Activated gamma-delta T cell treated with anti-CD3 and anti-CD28 coated beads, Interleukin-2, amount 50 U/mL, for 16 hours (primary cell): ENCODE data around the gene DRC3.
"Not testable (repeated sequence)": the region's sequence is repeated elsewhere in the genome, so short reads cannot be mapped to it uniquely, and the experiment has no call there.

ENCODE experiments used
- DNase-seq: peaks from one replicate; pipeline ENCODE4 v3.0.0-alpha.2; 2020; ENCODE audit warnings: low read depth

Gene DRC3

DNA sequence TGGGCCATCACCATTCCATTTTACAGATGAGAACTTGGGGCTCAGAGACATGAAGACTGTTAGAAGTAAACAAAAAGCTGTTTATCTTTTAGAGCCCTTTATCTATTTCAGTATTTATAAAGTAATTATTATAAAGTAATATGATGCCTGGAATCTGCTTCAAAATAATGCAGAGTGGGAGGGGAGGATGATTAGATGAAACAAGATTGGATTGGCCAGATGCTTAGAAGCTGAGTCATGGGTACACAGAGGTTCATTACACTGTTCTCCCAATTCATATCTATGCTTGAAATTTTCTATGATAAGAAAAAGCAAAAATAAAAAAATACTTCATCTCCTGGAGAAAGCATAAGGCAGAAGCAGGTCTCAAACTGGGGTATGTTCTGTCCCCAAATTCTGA lies 29.8 kb upstream of the DRC3 start:
- no peak for DNase-seq

DNA sequence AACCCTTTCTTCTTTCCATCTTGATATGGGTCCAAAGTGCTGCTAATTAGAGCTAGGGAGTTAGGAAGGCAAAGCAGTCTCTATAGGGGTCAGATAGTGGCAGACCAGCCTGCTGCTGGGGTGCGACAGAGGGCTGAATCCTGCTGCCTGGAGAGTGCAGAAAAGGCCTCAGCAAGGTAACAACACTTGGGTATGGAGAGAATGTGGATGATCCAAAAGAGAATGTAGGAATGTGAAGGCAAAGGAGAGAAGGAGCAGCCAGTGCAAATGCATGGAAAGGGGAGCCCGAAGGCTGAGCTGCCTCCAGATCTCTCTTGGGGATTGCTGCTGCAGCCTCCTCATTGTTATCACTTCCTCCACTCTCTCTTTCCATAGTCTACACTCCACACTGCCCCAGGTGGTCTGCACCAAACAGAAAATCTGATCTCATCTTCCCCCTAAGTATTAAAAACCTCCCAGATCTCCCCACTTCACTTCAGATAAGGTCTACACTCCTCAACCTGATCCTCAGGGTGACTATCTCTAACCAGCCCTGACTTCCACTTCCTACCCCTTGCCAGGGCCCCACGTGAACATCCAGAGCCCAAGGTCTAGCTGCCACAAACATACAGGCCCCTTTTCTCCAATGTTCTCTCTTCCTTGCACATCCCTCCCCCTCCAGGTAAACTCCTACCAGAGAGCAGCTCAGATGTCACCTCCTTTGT lies 29.2 kb upstream of the DRC3 start:
- no peak for DNase-seq

DNA sequence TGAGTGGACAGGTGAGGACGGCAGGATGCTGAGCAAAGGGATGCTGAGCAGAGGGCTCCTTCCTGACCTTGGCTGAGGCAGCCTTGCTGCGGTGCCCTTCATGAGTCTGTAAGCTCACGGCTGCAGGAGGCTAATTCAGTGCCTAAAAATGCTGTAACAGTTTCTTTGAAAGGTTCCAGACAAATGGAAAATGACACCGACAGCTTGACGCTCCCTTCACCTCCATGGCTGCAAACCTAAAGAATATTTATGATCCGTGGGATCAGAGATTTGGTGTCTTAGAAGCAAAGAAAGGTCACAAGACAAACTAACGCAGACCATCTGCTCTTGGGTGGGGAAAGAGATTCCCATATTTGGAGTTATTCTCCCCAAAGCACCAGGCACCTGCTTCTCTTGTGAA lies 28.4 kb upstream of the DRC3 start:
- no peak for DNase-seq

DNA sequence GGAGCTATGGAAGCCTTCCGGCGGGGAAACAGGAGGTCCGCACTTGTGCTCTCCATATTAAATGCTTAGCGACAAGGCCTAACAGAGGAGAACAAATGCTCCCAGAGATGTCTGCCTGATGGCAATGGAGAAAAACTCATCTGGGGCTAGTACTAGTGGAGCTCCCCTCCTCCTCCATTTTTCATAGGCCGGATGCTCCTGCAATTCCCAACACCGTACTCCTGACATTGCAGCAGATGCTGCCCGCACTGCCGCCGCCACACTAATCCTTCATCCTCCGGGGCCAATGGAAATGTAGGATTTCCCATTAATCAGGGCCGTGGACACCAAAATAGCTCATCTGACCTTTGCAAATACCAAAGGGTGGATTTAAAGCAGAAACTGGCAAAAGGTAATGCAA lies 27.9 kb upstream of the DRC3 start:
- DNase-seq = no peak

DNA sequence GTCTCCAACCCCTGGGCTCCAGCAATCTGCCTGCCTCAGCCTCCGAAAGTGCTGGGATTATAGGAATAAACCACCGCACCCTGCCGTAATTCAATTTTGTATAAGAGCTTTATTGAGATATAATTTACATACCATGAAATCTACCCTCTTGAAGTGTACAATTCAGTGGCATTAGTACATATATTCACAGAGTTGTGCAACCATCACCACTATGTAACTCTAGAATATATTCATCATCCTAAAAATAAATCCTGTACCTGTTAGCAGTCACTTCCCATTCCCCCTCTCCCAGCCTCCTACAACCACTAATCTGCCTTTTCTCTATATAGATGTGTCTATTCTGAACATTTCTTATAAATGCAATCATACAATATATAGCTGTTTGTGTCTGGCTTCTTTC lies 26.6 kb upstream of the DRC3 start:
- no peak for DNase-seq

DNA sequence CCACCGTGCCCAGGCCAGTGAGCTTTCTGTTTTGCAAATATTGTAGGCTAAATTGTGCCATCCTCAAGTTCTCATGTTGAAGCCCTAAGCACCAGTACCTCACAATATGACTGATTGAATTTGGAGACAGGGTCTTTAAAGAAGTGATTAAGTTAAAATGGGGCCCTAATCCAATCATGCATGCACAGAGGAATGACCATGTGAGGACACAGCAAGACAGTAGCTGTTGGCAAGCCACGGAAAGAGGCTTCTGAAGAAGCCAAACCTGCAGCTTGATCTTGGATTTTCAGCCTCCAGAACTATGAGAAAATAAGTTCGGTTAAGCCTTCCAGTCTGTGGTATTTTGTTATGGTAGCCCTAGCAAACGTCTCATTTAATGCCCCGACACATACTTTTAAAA lies 25.4 kb upstream of the DRC3 start:
- no peak for DNase-seq

DNA sequence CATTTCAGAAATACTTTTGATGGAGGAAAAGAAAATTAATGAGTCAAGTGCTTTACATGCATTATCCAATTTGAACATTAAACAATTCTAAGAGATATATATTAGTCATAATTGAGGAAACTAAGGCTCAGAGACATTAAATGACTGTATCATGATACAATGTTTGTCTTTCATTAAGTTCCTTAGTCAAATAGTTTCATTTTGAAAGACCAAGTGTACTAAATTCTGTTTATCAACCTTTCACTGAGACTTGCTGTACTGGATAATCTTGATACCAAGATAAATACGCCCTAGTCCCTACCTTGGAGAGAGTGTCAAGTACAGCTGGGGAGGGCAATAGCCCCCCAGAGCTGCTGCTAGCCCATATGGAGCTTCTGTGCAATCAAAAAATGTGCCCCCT lies 24.7 kb upstream of the DRC3 start:
- DNase-seq = no peak

DNA sequence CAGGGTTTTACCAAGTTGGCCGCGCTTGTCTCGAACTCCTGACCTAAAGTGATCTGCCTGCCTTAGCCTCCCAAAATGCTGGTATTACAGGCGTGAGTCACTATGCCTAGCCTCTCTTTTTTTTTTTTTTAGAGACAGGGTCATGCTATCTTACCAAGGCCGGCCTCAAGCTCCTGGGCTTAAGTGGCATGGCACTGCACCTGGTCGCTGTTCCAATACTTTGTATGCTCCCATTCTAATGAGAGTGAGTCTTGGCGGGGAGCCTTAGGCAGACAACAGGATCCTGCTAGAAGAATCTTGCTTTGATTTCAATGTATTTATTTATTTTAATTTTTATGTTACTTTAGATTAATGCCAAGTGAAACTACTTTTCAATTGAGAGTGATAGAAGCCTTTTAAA lies 22.3 kb upstream of the DRC3 start:
- no peak for DNase-seq

DNA sequence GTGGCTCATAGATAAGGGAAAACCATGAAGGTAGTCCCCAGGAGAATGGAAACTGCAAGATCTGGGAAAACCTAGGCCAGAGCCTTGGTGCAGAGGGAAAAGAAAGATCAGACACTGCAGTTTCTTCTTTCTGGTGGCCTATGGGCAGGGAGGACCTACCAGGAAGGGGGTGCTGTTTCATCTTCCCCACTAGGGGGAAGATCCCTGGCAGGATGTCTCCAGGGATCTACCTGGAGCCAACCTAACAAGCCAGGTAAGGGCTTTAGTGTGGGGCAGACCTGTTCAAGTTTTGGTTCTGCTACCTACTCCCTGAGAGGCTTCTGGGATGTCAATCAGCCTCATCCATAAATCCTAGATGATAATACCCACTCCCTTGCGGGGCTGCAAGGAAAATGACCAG lies 21.9 kb upstream of the DRC3 start:
- no peak for DNase-seq

DNA sequence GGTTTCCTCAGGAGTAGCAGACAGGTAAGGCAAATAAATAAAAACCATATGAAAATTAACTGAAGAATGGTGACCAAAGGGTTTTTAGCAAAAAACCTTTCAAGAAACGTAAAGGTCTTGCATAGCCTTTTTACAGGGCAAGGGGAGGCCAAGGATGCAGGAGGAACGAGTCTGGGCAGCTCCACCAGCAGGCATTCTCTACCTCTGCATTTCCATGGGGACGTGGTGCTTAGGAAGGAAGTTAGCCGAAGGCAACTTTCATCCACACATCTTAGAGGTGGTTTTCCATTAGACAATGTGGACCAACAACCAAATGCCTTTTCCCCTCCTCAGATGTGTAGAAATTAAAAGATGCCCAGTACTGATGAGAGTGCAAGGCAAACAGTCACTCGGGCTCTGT lies 21.1 kb upstream of the DRC3 start:
- DNase-seq = no peak

DNA sequence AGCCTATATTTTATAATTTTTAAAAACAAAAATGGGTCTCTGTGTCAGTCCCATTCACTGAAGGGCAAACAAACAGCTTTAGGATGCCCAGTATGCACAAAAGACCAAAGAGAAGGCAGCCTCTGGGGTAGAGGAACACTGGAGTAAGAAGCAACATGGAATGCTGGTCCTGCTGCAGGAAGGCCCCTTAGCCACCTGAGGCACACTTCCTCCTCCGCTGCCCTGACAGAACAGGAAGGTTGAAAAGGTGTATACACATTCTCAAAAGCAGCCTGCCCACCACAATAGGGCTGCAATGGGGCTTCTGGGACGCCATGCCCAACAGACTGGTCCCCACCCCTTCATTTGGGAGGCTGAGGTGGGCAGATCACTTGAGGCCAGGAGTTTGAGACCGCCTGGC lies 20.0 kb upstream of the DRC3 start:
- DNase-seq = no peak

DNA sequence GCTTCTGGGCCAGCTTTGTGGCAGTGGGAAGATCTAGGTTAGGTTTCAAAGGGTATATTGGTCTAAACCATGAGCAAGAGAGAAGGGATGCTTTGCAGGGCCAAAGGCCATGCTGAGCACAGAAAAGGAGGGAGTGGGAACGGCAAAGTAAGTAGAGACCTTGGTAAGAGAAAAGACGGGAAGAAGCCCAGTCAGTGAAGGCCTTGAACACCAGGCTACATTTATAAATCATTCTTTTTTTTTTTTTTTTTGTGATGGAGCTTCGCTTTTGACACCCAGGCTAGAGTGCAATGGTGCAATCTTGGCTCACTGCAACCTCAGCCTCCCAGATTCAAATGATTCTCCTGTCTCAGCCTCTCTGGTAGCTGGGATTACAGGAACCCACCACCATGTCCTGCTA lies 18.6 kb upstream of the DRC3 start:
- no peak for DNase-seq

DNA sequence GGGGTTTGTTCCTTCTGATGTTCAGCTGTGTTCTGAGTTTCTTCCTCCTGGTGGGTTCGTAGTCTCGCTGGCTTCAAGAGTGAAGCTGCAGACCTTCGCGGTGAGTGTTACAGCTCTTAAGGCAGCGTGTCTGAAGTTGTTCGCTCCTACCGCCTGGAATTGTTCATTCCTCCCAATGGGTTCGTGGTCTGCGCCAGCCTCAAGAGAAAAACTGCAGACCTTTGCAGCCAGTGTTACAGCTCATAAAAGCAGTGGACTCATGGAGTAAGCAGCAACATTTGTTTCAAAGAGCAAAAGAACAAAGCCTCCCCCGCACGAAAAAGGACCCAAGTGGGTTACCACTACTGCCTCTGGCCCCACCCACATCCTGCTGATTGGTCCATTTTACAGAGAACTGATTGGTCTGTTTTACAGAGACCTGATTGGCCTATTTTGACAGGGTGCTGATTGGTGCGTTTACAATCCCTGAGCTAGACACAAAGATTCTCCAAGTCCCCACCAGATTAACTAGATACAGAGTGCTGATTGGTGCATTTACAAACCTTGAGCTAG lies 16.8 kb upstream of the DRC3 start:
- not testable (repeated sequence) for DNase-seq

DNA sequence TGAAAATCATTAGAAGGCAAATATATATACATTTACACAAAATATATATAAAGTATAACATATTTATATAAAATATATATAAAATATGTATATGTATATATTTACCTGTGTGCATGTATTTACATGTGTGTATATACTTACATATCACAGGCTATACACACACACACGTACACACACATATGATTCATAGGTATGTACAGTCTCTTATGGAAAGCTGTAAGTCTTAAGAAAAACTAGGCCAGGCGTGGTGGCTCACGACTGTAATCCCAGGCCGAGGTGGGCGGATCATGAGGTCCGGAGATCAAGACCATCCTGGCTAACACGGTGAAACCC lies 15.1 kb upstream of the DRC3 start:
- DNase-seq = no peak

DNA sequence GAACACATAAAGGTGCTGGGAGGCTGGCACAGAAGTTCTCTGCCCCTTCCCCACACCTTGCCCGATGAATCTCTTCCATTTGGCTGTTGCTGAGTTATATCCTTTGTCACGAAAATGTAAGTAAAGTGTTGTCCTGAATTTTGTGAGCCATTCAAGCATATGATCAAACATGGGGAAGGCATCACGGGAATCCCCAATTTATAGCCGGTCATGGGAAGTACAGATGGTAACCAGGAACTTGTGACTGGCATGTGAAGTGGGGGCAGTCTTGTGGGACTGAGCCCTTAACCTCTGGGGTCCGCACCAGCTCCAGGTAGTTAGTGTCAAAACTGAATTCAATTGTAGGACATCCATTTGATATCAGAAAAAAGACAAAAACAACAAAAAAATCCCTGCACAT lies 13.7 kb upstream of the DRC3 start:
- DNase-seq = no peak

DNA sequence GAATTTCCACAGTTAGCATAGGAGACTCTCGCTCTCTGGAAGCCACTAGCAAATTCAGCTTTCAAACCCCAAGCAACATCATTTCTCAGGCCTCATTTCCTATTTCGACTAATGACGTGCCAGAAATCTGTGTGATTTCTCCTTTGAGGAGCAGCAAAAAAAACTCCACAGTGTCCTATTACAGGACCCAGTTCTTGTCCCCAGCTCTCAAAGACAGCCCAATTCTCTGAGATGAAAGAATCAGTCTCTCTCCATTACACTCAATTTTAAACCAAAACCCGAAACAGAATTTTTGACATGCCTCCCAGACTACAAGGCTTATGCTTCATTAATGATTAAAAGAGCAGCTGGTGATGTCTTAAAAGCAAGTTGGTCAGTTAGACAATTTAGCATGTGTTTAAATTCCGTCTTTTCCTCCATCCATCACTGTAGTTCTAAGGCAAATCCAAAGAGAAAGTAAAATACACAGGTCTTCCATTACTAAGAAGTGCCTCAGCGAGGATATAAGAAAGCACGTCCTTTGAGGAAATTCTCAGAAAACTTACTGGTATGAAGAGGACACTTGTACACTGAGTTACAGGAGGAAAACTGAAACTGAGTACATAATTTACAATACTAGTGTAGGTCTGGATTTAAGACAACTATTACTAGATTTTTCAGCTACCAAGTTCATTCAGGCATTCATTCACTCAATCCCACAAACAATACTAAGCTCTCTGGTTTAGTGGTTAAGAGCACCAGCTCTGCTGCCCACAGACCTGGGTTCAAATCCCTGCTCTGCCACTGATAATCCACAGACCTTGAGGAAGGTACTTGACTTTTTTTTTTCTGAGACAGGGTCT lies 12.9 kb upstream of the DRC3 start:
- DNase-seq = no peak

DNA sequence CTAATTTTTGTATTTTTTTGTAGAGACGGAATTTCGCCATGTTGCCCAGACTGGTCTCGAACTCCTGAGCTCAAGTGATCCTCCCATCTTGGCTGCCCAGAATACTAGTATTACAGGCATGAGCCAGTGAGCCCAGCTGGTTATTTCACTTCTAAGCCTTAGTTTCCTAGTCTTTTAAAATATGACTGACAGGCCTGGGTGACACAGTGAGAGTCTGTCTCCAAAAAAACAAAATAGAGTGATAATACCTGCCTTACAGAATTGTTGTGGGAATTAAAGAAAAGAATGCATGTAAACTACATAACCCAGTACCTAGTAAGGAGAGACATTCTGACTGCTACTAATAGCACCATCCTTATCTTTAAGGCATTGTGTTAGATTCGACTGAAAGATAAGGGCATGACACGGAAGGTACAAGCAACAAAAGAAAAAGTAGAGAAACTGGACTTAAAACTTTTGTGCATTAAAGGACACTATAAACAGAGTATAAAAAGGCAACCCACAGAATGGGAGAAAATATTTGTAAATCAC lies 12.1 kb upstream of the DRC3 start:
- no peak for DNase-seq

DNA sequence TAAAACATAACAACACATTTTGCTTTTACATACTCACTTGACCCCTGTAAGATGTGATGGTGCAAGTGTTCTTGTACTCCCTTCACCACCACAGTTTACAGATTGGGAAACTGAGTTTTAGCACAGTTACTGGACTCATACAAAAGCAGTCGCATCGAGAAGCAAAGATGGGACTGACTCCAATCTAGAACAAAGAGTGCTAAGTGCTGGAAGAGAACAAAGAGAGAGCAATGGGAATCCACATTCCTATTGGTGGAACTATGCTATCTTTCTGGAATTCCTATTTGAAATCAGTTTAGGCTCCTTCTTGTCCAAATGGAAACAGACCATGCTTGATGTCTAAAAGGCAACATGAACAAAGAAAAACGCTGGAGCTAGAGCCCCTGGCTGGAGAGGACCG lies 9.6 kb upstream of the DRC3 start:
- DNase-seq = no peak

DNA sequence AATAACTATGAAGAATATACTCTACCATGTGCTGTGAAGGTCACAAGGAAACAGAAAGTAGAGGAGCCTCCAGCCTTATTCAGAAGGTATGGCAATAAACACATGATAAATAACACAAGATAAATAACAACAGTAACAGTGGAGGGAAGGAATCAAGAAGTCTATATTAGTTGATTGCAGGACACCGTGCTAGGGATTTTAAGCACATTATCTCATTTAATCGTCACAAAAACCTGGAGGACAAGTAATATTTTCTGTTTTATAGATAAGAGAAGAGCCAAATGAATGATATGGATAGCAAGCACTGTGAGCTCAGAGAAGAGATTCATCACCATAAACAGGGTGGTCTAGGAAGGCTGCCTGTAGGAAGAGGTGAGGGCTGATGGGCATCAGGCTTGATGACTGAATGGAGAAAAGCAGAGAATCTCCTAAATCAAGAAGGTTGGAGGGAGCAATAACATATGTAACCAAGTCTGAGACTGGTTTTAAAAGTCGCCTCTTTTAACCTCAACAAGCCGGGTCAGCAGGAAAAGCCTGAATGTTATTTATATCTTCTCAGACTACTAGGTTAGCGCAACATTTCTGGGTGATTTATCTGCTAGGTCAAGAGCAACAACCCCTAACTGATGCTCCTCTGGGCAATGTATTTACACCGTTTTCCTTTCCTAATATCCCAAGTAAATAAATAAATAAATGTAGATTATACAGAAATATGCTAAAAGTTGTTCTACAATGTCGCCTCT lies 8.8 kb upstream of the DRC3 start:
- DNase-seq = no peak

DNA sequence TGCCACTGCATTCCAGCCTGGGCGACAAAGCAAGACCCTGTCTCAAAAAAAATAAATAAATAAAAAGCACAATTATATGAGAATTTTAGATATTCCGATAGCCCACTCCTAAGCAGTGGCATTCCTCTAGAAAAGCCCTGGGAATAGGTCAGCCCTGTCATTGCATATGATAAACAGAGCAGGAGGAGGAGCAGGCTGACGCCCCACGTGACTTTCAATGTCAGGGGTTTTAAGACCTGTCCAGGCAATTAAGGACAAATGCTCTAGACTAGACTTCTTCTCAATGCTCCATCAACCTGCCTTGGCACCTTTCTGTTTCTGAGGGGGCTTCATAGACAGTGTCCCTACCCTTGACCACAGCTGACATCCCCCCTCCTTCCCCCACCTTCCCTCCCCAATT lies 8.0 kb upstream of the DRC3 start:
- no peak for DNase-seq

DNA sequence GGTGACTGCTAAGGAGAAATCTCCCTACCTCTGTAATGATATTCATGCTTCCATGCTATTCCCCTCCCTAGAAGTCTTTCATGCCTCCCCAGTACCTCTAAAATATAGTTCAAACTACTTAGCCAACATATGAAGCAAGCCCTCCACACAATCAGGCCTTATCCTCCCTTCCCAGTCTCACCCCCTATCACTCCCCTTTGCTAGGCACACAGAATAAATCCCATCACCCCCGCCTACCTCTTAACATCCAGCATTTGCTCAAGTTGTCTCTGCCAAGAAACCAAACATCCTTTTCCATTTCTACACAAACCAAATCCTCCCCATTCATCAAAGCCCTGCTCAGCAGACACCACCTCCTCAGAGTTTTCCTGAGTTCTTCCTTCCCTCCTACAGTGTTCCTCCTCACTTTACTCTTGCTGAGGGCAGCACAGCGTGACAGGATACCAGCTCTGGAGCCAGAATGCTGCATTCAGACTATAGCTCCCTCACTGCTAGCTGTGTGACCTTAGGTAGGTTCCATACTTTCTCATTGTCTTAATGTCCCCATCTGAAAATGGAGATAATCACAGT lies 7.4 kb upstream of the DRC3 start:
- no peak for DNase-seq

DNA sequence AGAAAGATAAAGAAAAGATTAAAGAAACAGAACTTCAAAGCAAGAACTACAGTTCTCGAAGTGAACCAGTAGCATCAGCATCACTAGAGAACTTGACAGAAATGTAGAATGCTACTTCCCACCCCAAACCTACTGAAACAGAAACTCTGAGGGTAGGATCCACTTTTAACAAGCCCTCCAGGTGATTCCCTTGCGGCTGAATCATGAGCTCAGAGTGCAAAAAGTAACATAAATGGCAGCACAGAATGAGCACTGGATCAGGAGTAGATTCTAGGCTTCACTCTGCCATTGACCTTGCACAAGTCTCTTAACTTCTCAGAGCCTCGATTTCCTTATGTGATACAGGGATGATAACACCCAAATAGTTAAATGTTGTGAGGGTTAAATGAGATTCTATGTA lies 6.3 kb upstream of the DRC3 start:
- DNase-seq = no peak
